ENCODE results near the gene CDC42BPB.
"Not testable (repeated sequence)": the region's sequence is repeated elsewhere in the genome, so short reads cannot be mapped to it uniquely, and the experiment has no call there.

Gene CDC42BPB

GRCh38 chr14:102907980-102908730 is 149.2 kb downstream of the CDC42BPB start:
- DNase-seq, result no peak

GRCh38 chr14:102907303-102907844 is 150.0 kb downstream of the CDC42BPB start:
- DNase-seq, result no peak

GRCh38 chr14:102906616-102907302 is 150.6 kb downstream of the CDC42BPB start:
- DNase-seq, result no peak

- no peak for DNase-seq
Measured at GRCh38 chr14:102905116-102906108, 151.9 kb downstream of the CDC42BPB start.

DNA sequence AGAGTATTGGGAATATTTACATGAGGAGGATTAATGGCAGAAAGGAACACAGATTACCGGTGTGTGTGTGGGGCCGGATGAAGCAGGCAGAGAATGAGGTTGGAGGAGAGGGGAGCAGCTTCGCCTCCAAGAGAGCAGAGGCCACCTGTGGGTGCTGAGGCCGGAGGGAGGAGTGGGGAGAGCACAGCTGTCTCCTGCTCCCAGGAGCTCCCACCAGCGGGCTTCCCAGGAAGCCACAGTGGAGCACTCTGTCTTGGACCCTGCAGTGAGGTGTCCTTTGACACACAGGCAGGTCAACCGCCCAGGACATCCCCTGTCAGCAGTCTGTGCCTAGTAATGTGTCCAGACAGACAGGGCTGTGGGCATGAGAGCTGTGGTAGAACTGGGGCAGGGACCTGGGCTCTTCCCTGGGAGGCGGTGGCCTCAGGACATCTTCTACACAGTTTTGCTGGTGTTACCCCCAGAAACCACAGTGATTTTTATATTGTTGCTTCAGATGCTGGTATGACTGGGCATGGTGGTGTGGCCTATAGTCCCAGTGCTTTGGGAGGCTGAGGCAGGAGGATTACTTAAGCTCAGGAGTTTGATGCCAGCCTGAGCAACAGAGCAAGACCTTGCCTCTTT is 153.3 kb downstream of the CDC42BPB start:
- no peak for DNase-seq

DNA sequence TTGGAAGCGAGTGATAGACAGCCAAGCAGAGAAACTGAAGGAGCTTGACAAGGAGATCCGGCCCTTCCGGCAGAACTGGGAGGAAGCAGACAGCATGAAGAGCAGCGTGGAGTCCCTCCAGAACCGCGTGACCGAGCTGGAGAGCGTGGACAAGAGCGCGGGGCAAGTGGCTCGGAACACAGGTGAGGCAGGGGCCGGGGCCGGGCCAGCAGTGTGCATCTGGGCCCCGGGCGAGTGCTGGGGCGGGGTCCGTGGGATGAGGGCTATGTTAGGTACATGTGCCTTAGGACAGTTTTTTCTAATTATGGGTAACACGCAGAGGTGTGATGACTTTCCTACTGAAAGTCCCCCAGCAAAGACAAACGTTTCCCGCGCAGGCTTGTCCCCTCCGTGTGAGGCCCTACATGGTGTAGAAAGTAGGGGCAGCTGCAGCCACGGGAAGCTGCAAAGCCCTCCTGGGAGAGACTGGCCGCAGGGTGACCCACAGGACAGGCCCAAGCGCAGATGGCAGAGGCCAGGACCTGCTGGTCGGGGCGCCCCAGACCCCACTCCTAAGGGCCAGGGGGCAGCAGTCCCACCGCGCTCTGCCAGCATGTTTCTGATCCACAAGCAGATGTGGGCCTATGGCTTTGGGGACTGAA is 154.0 kb downstream of the CDC42BPB start:
- DNase-seq, result no peak

GRCh38 chr14:102902523-102903247 is 154.7 kb downstream of the CDC42BPB start:
- no peak for DNase-seq

GRCh38 chr14:102902086-102902485 is 155.3 kb downstream of the CDC42BPB start:
- DNase-seq, result no peak

DNA sequence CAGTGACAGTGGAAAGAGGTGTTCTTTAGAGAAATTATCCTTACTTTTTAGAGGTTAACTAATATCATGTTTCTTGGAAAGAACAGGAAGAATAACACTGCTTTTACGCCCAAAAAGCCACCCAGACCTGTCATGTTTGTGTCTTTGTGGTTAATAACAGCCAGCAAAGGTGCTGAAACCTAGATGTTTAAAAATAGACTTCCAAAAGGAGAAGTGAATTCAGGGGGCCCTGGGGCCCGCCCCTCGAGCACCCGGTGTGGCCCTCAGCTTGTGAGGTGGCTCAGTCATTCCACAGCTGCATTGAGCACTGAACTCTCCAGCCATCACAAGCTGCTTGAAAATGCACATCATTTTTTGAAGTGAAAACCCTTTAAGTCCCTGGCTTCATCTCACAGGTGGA is 155.7 kb downstream of the CDC42BPB start:
- DNase-seq, result no peak

DNA sequence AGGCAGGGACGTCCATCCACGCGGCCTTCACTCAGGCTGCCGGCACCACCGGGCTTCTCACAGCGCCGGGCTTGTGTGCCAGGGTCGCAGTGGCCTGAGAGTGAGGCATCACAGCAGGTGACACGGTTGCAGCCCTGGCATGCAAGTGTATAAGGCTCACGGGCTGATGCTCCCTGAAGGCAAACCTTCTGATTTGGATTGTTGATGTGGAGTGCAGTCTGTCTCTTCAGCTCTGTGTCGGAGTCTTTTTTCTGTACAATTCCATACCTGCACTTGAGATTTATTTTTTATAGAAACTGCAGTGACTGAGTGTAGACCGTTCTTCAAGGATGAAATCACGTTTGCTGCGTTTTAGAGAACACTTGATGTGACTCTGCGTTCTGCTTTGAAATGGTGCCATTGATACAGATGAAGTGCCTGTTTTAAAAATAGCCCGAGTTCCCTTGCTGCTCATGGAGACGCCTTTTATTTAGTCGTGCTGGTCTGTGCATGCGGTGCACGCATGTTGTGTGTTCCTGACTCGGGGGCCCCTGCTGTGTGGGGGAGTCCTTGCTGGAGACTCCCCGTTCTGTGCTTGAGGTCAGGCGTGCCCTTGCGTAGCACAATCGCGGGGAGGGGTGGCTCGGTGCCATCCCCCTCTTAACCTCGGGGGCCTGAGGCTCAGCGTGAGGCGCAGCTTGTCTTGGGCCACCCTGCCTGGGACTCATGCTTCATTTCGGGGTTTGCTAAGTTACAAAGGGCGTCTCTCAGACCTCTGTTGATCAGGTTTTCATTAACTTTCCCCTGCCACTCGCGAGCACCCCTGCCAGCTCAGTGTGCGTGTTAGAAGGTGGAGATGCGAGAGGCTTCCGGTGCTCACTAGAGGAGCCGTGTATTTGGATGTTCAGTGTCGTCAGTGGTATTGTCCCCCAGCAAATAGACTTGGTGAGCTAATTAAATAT is 156.4 kb downstream of the CDC42BPB start:
- DNase-seq, result peak in 5 of 6 experiments; percentile 11 to 63 (median 53)

- no peak for DNase-seq
Measured at GRCh38 chr14:102899516-102899900, 157.8 kb downstream of the CDC42BPB start.

DNA sequence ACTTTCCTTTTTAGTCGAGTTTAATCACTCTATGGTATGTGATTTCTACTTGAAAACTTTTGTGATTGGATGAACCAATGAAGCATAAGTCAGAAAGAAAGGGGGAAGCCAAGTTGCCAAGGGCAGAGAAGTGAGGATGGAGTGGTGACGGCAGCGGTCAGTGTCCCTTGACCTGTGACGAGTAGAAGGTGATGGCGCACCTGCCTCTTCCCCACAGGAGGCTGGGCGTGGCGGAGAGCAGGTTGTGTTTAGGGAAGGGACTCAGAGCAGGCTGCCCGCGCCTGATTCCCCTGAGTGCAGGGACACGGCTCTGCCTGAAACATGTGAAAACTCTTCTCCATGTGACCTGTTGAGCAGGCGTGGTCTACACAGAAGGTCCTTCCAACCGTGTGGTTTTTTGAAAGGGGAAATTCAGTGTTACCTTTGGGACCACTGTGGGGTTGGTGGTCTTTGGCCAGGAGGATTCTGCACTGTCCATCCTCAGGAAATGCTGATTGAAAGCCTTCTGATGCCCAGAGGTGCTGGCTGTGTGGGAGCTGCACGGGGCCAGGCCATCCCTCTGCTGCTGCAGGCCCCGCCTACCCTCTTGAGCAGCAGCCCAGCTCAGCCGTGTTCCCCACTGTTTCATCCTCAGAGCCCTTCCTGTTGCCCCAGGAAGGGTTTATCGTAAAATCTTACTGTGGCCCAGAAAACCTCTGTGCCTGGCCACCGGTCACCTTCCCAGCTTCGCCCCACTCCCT is 158.4 kb downstream of the CDC42BPB start:
- DNase-seq, result no peak

DNA sequence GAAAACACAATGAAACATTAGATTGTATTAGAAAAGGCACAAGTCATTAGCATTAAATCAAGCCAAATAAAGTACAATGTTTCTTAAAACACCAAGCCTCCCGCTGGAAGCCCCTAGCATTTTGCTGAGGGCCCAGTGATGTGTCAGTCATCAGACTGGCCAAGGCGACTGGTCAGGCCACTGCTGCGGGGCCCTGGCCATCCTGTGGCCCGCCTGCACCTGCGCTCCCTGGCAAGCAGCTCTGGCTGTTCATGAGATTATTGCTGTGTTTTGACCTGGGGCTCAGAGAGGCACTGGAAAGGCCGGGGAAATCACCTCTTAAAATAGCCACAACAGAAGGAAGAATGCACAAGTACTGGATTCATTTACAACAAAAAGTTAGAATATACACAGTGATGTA is 159.1 kb downstream of the CDC42BPB start:
- no peak for DNase-seq

- no peak for DNase-seq
Measured at GRCh38 chr14:102897299-102898027, 159.9 kb downstream of the CDC42BPB start.

- not testable (repeated sequence) for DNase-seq
Measured at GRCh38 chr14:102896735-102897134, 160.6 kb downstream of the CDC42BPB start.

GRCh38 chr14:102893452-102893851 is 163.9 kb downstream of the CDC42BPB start:
- DNase-seq, result no peak

DNA sequence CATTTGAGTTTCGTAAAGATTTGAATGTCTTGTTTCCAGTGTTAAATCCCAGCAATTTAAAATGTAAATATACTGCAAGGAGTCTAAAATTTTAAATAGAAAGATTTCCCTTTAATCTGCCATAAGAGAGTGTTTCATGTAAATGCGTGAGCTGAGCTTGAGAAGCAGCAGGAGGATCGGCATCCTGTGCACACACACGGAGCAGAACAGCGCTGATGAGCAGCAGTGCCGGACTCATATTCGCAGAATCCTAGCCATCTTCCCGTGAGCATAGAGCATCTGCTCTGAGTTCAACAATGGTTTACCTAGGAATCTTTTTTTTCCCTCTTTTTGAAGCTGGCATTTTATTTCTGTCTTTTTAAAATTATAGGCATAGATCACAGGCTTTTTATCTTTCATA is 164.7 kb downstream of the CDC42BPB start:
- DNase-seq, result no peak

DNA sequence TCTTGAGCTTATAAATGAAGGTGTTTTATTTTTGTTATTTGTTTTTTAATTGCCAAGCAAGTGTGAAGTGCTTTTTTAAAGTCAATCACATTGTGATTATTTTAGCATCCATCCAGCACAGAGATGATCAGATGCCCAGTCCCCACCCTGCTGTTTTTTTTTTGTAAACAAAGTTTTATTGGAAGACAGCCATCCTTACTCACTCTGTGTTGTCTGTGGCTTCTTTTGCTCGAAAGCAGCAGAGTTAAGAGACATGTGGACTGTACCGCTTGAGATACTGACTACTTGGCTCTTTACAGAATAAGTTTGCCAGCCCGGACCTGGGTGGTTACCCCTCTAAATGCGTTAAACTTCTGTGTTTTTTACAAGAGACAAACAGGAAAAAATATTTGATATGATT is 165.8 kb downstream of the CDC42BPB start:
- no peak for DNase-seq

DNA sequence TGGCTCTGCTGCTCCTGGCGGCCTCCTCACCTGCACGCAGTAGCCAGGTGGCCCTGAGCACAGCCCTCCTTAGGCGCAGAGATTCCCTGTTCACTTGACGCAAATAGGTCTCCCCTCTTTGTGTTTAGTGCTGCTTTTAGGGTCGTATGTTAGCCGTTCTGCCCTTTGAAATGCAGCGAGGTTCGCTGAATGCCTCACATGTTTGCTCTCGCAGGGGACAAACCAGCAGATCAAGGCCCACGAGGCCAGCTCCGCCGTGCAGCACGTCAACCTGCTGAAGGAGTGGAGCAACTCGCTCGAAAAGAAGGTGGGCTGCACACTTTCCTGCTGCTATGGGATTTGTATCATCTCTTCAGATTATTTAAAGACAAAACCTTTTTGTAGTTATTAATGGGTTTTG is 166.2 kb downstream of the CDC42BPB start:
- DNase-seq, result no peak

Data from stimulated activated naive CD4-positive, alpha-beta T cell (primary cell).